Stimulated activated naive CD8-positive, alpha-beta T cell treated with anti-CD3 and anti-CD28 coated beads, Interleukin-15, amount 100 ng/mL, for 72 hours (primary cell): ENCODE data around the gene RNFT2.
A peak's percentile ranks its signal among the peaks of the same experiment; 100 is the strongest.

Source experiments
- ATAC-seq: fragments of 150-1000 bp; cut with Tn5 transposase; 2 replicates; pipeline ENCODE4 v1.10.0; 2021; ENCODE audit warnings: mild to moderate bottlenecking, moderate library complexity
- DNase-seq, 2 donors: peaks; one replicate each; pipeline ENCODE4 v3.0.0; 2021 to 2022
- H3K27ac Mint-ChIP-seq, 2 donors: one replicate each; pipeline ENCODE4 v1.8.0; 2022; ENCODE audit warnings: mild to moderate bottlenecking in 2 of 2, mixed read lengths in 2 of 2, moderate library complexity in 2 of 2
- H3K27me3 Mint-ChIP-seq: one replicate; pipeline ENCODE4 v1.8.0; 2022; ENCODE audit warnings: mixed read lengths
- H3K4me1 Mint-ChIP-seq: one replicate; pipeline ENCODE4 v1.8.0; 2022; ENCODE audit warnings: mild to moderate bottlenecking, mixed read lengths
- H3K4me3 Mint-ChIP-seq, 2 donors: one replicate each; pipeline ENCODE4 v1.8.0; 2022; ENCODE audit warnings: mild to moderate bottlenecking in 2 of 2, mixed read lengths in 2 of 2, moderate library complexity in 1 of 2
- H3K9me3 Mint-ChIP-seq, 2 donors: one replicate each; pipeline ENCODE4 v1.8.0; 2022; ENCODE audit warnings: mixed read lengths in 2 of 2

Gene RNFT2

GRCh38 chr12:116880213-116880816 lies 142.2 kb downstream of the RNFT2 start:
- DNase-seq (no peak), ATAC-seq (peak; percentile 13)
- no peaks in the 10 kb centered on the region for H3K9me3 Mint-ChIP-seq
- peaks cover 90% of the 10 kb centered on the region for H3K27me3 Mint-ChIP-seq
- H3K4me1 Mint-ChIP-seq: peaks cover 39% of the 10 kb centered on the region
- no peak overlapping the region for H3K27ac Mint-ChIP-seq
- peak overlapping the region; percentile 82 to 87 for H3K4me3 Mint-ChIP-seq

DNA sequence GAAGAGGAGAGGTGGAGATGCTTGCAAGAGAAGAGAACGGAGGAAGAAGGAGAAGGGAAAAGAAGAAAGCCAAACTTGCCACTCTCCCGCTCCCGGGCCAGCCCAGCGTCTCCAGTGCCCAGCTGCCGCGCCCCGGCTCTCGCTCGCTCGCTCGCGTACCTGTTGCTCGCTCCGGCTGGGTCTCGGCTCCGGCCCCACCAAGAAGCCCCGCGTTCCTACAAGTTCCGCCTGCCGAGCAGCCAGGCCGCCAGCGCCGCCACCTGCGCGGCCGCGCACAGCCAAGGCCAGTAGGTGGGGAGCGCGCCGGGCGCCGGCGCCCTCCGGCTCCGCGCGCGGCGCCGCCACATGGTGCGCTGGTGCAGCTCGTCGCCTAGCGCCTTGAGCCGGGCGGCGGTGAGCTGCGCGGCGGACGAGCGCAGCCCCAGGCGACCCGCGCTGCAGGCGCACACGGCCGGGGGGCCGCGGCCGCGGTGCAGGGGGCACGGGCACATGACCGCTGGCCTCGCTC lies 142.8 kb downstream of the RNFT2 start:
- ATAC-seq: peak; percentile 90
- H3K27me3 Mint-ChIP-seq: peaks cover 90% of the 10 kb centered on the region
- peak; percentile 44 to 64 for DNase-seq

GRCh38 chr12:116881325-116881876 lies 143.3 kb downstream of the RNFT2 start, which contains the start of gene HRK:
HRK (minus strand) TSS chr12:116881441; CDS start chr12:116881307, 134 bp downstream.
- Mint-ChIP-seq H3K27me3 (peaks cover 84% of the 10 kb centered on the region), H3K4me1 (peaks cover 39% of the 10 kb centered on the region), H3K9me3 (no peaks in the 10 kb centered on the region), H3K27ac (no peak within 1 kb of the TSS), H3K4me3 (peak within 1 kb of the TSS; percentile 82 to 87)
- DNase-seq (peak in 1 of 2 donors; percentile 18), ATAC-seq (no peak)

More for the DNA sequence above, 142.8 kb downstream of the RNFT2 start:
- Mint-ChIP-seq H3K4me1 (peaks cover 39% of the 10 kb centered on the region), H3K4me3 (peak overlapping the region; percentile 82 to 87), H3K9me3 (no peaks in the 10 kb centered on the region), H3K27ac (no peak overlapping the region)

- Mint-ChIP-seq H3K27ac (no peak overlapping the region), H3K27me3 (peaks cover 84% of the 10 kb centered on the region), H3K4me3 (peak overlapping the region; percentile 67 to 69), H3K4me1 (peaks cover 39% of the 10 kb centered on the region), H3K9me3 (no peaks in the 10 kb centered on the region)
- ATAC-seq: no peak
- no peak for DNase-seq
These were observed 143.9 kb downstream of the RNFT2 start for GRCh38 chr12:116881877-116882507.

DNA sequence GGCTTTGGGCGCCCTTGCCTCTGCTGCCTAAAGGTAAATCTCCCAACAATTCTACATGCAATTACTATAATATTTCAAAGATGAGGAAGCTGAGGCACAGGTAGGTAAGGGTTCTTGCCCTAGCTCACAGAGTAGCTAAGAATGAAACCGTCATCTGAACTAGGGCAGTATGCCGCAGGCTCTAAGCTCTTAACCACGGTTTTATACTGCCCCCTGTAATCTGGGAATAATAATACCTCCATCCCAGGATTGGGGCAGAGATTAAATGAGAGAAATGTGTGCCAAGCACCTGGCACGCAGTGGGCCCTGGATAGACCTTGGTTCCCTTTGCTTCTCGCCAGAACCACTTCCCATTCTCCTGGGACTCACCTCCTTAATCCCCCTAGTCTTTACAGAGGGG lies 144.6 kb downstream of the RNFT2 start:
- Mint-ChIP-seq H3K27ac (no peak overlapping the region), H3K4me1 (peaks cover 39% of the 10 kb centered on the region), H3K9me3 (no peaks in the 10 kb centered on the region), H3K4me3 (no peak overlapping the region), H3K27me3 (peaks cover 85% of the 10 kb centered on the region)
- peak; percentile 31 for ATAC-seq
- no peak for DNase-seq

DNA sequence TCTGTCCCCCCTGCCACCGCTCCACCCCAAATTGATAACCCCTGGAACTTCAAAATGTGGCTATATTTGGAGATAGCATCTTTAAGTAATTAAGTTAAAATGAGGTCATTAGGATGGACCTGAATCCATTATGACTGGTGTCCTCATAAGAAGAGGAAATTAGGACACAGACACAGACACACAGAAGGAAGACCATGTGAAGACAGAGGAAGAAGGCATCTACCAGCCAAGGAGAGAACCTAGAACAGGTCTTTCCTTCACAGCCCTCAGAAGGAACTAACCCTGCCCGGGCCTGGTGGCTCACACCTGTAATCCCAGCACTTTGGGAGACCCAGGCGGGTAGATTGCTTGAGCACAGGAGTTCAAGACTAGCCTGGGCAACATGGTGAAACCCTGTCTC lies 146.8 kb downstream of the RNFT2 start:
- Mint-ChIP-seq H3K4me3 (no peak overlapping the region), H3K27me3 (peaks cover 67% of the 10 kb centered on the region), H3K27ac (peak overlapping the region in 1 of 2 donors; percentile 67), H3K4me1 (peaks cover 21% of the 10 kb centered on the region), H3K9me3 (no peaks in the 10 kb centered on the region)
- DNase-seq (no peak), ATAC-seq (no peak)

DNA sequence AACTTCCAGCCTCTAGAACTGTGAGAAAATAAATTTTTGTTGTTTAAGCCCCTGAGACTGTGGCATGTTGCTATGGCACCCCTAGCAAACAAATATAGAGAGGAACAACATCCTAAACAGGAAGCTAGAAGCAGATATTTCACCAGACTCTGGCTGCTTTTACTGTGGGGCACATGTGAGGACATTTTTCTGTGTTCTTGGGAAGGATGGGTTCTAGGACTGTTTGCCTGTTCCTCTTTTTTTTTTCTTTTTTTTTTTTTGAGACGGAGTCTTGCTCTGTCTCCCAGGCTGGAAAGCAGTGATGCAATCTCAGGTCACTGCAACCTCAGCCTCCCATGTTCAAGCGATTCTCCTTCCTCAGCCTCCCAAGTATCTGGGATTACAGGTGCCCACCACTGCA lies 147.4 kb downstream of the RNFT2 start:
- Mint-ChIP-seq H3K27ac (no peak overlapping the region), H3K4me3 (no peak overlapping the region), H3K9me3 (no peaks in the 10 kb centered on the region), H3K27me3 (peaks cover 61% of the 10 kb centered on the region), H3K4me1 (peaks cover 15% of the 10 kb centered on the region)
- DNase-seq (no peak), ATAC-seq (no peak)

GRCh38 chr12:116887244-116887643 lies 149.1 kb downstream of the RNFT2 start:
- Mint-ChIP-seq H3K4me1 (peaks cover 4% of the 10 kb centered on the region), H3K27ac (no peak overlapping the region), H3K9me3 (no peaks in the 10 kb centered on the region), H3K27me3 (peaks cover 47% of the 10 kb centered on the region), H3K4me3 (no peak overlapping the region)
- no peak for ATAC-seq
- DNase-seq: no peak

- H3K9me3 Mint-ChIP-seq: no peaks in the 10 kb centered on the region
- no peak overlapping the region for H3K4me3 Mint-ChIP-seq
- no peak for ATAC-seq
- H3K27ac Mint-ChIP-seq: no peak overlapping the region
- DNase-seq: no peak
- peaks cover 41% of the 10 kb centered on the region for H3K27me3 Mint-ChIP-seq
- H3K4me1 Mint-ChIP-seq: no peaks in the 10 kb centered on the region
These were observed 149.8 kb downstream of the RNFT2 start for GRCh38 chr12:116887897-116888296.

DNA sequence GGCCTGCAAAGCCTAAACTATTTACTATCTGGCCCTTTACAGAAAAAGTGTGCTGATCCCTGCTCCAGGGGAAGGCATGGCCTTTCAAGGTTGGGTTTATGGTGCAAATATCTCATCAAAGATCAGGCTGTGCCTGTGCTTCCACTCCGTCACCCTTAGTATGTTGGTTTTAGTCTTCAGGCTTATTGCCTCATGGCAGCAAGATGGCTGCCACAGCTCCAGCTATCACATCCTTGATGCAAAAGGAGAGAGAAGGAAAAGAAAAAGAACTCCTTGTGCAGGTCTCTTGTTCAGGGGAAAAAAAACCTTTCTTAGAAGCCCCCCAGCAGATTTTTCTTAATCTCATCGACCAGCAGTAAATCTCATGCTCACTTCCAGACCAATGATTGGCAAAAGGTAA lies 152.2 kb downstream of the RNFT2 start:
- DNase-seq (no peak), ATAC-seq (no peak)
- no peak overlapping the region for H3K4me3 Mint-ChIP-seq
- H3K4me1 Mint-ChIP-seq: no peaks in the 10 kb centered on the region
- no peaks in the 10 kb centered on the region for H3K9me3 Mint-ChIP-seq
- no peak overlapping the region for H3K27ac Mint-ChIP-seq
- H3K27me3 Mint-ChIP-seq: peaks cover 16% of the 10 kb centered on the region

DNA sequence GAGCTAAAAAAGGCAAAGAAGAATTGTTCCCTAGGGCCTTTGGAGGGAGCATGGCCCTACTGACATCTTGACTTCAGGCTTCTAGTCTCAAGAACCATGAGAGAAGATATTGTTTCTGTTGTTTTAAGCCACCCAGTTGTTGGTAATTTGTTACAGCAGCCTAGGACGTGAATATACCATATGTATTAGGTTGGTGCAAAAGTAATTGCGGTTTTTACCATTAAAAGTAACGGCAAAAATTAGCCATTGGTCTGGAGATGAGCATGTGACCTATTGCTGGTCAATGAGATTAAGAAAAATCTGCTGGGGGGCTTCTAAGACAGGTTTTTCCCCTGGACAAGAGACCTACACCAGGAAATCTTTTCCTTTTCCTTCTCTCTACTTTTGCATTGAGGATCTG lies 152.9 kb downstream of the RNFT2 start:
- Mint-ChIP-seq H3K27me3 (peaks cover 16% of the 10 kb centered on the region), H3K4me1 (no peaks in the 10 kb centered on the region), H3K4me3 (no peak overlapping the region), H3K9me3 (no peaks in the 10 kb centered on the region), H3K27ac (no peak overlapping the region)
- ATAC-seq (no peak), DNase-seq (no peak)

DNA sequence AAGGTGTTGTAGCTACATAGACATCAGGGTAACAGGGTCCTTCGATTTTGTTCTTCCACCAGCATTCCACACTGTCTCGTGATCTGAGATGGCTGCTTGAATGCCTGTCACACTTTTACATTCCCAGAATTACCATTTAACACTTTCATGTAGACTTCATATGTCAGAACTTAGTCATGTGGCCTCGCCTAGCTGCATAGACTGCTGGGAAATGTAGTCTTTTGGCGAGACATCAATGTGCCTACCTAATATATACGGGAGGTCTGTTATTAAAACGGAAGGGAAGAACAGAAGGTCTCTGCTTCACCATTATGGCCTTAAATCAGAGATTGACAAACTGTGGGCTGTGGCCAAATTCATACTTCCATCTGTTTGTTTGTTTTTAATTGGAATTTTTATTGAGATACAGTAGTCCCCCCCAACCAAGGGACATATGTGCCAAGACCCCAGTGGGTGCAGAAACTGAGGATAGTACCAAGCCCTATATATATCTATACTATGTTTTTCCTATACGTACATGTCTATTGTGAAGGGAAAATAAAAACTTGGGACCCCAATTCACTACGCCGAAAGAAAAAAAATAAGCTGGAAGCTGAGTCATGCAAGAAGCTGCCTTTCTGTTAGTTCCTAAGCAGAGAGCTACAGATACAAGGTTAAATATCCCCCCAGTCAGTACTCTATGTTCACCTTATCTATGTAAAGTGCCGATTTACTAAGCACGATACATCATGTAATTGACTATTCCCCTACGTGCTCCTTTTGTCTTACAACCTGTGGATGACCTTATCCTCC lies 154.4 kb downstream of the RNFT2 start:
- Mint-ChIP-seq H3K27ac (no peak overlapping the region), H3K4me1 (no peaks in the 10 kb centered on the region), H3K9me3 (no peaks in the 10 kb centered on the region), H3K4me3 (no peak overlapping the region), H3K27me3 (peaks cover 6% of the 10 kb centered on the region)
- no peak for ATAC-seq
- DNase-seq: no peak

DNA sequence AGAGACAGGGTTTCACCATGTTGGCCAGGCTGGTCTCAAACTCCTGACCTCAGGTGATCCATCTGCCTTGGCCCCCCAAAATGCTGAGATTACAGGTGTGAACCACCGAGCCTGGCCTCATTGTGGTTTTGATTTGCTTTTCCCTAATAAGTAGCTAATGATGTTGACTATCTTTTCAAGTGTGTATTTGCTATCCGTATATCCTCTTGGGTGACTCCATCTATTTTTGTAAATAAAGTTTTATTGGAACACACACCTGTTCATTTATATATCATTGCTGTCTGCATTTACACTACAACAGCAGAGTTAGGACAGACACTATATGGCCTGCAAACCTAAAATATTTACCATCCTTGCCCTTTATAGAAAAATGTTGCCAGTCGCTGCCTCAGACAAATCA lies 156.8 kb downstream of the RNFT2 start:
- H3K4me3 Mint-ChIP-seq: no peak overlapping the region
- H3K27ac Mint-ChIP-seq: no peak overlapping the region
- no peaks in the 10 kb centered on the region for H3K9me3 Mint-ChIP-seq
- H3K27me3 Mint-ChIP-seq: peaks cover 22% of the 10 kb centered on the region
- no peaks in the 10 kb centered on the region for H3K4me1 Mint-ChIP-seq
- ATAC-seq (no peak), DNase-seq (no peak)

DNA sequence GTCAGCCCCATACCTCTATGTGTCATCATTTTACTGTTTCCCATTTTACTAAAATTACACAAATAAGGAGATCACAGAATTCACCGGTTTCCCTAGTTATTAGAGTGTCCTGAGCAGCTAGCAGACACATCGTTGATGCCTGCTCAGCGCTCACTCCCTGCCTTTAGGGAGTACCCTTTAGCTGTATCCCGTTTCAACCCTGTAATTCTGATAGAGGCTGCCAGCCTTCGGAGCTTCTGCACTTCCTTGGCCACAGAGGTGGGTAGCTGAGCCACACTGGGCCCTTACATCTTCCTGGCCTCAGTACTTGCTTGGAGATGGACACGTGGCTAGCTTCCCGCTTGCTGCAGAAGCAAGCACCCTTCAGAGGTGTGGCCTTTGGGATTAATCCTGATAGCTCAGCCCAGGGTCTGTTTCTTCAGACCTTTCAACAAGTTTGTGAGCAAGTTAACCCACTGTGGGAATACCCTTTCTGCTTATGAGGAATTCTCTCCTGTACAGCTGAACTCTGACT lies 158.4 kb downstream of the RNFT2 start:
- Mint-ChIP-seq H3K27ac (no peak overlapping the region), H3K4me3 (no peak overlapping the region), H3K4me1 (no peaks in the 10 kb centered on the region), H3K9me3 (no peaks in the 10 kb centered on the region), H3K27me3 (peaks cover 22% of the 10 kb centered on the region)
- no peak for ATAC-seq
- DNase-seq: no peak

- H3K27me3 Mint-ChIP-seq: peaks cover 22% of the 10 kb centered on the region
- H3K27ac Mint-ChIP-seq: no peak overlapping the region
- no peaks in the 10 kb centered on the region for H3K9me3 Mint-ChIP-seq
- DNase-seq (no peak), ATAC-seq (no peak)
- no peak overlapping the region for H3K4me3 Mint-ChIP-seq
- no peaks in the 10 kb centered on the region for H3K4me1 Mint-ChIP-seq
These were observed 159.4 kb downstream of the RNFT2 start for GRCh38 chr12:116897476-116897875.
